ENCODE results near the gene RASSF4.

RASSF4 gene

GRCh38 chr10:44977287-44978212 lies 17.9 kb downstream of the RASSF4 start:
- Histone ChIP-seq H3K27ac (replicated peaks) (no peak overlapping the region), H3K4me3 (replicated peaks; ENCODE audit: insufficient read depth, low read length) (no peak overlapping the region), H3K27me3 (ENCODE audit: insufficient read depth, poor library complexity, severe bottlenecking) (no peaks in the 10 kb centered on the region)
- DNase-seq (ENCODE audit: low read depth in 1 of 2, low spot score in 1 of 2), result no peak
- TF ChIP-seq CTCF (IDR thresholded peaks at IDR 0.05; ENCODE audit: insufficient read depth, low read length) (no peak), SPI1 (IDR thresholded peaks at IDR 0.05; ENCODE audit: borderline replicate concordance, low read depth) (no peak), GABPA (IDR thresholded peaks at IDR 0.05; ENCODE audit: low read depth) (no peak), REST (IDR thresholded peaks at IDR 0.05; ENCODE audit: insufficient replicate concordance, low read depth) (no peak), POLR2AphosphoS5 (IDR thresholded peaks at IDR 0.05; ENCODE audit: low read depth) (no peak)

- no peak for TF ChIP-seq REST (IDR thresholded peaks at IDR 0.05; ENCODE audit: insufficient replicate concordance, low read depth)
- no peak for TF ChIP-seq SPI1 (IDR thresholded peaks at IDR 0.05; ENCODE audit: borderline replicate concordance, low read depth)
- TF ChIP-seq GABPA (IDR thresholded peaks at IDR 0.05; ENCODE audit: low read depth), result no peak
- TF ChIP-seq CTCF (IDR thresholded peaks at IDR 0.05; ENCODE audit: insufficient read depth, low read length), result no peak
- no peak for TF ChIP-seq POLR2AphosphoS5 (IDR thresholded peaks at IDR 0.05; ENCODE audit: low read depth)
- Histone ChIP-seq H3K27me3 (ENCODE audit: insufficient read depth, poor library complexity, severe bottlenecking) (no peaks in the 10 kb centered on the region), H3K27ac (replicated peaks) (no peak overlapping the region), H3K4me3 (replicated peaks; ENCODE audit: insufficient read depth, low read length) (no peak overlapping the region)
- no peak for DNase-seq (ENCODE audit: low read depth in 1 of 2, low spot score in 1 of 2)
Observed at GRCh38 chr10:44978213-44978569, 18.6 kb downstream of the RASSF4 start.

- Histone ChIP-seq H3K27ac (replicated peaks) (no peak within 1 kb of the TSS), H3K27me3 (ENCODE audit: insufficient read depth, poor library complexity, severe bottlenecking) (no peaks in the 10 kb centered on the region), H3K4me3 (replicated peaks; ENCODE audit: insufficient read depth, low read length) (no peak within 1 kb of the TSS)
- TF ChIP-seq GABPA (IDR thresholded peaks at IDR 0.05; ENCODE audit: low read depth) (no peak), SPI1 (IDR thresholded peaks at IDR 0.05; ENCODE audit: borderline replicate concordance, low read depth) (no peak), POLR2AphosphoS5 (IDR thresholded peaks at IDR 0.05; ENCODE audit: low read depth) (no peak), REST (IDR thresholded peaks at IDR 0.05; ENCODE audit: insufficient replicate concordance, low read depth) (no peak), CTCF (IDR thresholded peaks at IDR 0.05; ENCODE audit: insufficient read depth, low read length) (no peak)
- no peak for DNase-seq (ENCODE audit: low read depth in 1 of 2, low spot score in 1 of 2)
Observed at GRCh38 chr10:44978570-44979280, 19.1 kb downstream of the RASSF4 start, which contains the start of gene DEPP1. Gene DEPP1 (minus strand): TSS chr10:44978809. CDS start chr10:44978030, 779 bp downstream.
